Effector CD8-positive, alpha-beta T cell (primary cell): ENCODE measurements around the gene MRPL4.
A peak's percentile ranks its signal among the peaks of the same experiment; 100 is the strongest.

Experiments used
- DNase-seq: peaks from one replicate; lab custom pipeline; 2025; lab: John Stamatoyannopoulos, UW
- total RNA-seq, 4 experiments: gene quantifications; one replicate each; lab custom pipeline; 2026; lab: John Stamatoyannopoulos, UW

MRPL4 gene
- total RNA-seq: 16.7 to 36.8 (median 24.4) reads per million in 4 experiments

DNA sequence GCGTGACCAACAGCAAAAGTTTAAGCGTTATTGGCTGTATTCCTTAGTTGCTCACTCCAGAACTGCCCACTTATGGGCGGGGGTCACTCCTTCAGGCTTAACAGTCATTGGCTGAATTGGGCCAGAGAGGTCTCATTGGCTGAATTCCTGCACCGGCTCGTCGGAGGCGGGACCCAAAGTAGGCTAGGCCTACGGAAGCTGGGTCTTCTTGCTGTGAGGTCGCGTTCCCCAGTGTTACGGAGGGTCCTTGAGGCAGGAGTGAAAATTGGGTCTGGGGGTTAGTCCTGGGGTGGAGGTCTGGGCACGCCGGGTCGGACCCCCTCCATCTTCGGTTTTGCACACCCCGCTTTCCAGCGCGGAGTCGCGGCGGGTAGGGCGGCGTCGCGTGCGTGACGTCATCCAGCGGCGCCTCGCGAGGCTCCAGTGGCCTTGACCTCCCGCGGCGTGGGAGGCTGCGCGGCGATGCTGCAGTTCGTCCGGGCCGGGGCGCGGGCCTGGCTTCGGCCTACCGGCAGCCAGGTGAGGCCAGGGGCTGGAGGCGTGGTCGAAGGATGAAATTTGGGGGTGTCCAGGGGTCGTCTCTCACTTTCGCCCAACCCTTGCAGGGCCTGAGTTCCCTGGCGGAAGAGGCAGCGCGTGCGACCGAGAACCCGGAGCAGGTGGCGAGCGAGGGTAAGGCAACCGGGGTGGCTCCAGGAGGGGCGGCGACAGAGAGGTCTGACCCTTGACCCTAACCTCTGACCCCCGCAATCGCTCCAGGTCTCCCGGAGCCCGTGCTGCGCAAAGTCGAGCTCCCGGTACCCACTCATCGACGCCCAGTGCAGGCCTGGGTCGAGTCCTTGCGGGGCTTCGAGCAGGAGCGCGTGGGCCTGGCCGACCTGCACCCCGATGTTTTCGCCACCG is at the start of gene MRPL4:
TSS of gene MRPL4 (plus strand) at position 423 of the 903 bp plus-strand sequence. CDS start at position 463, 40 bp downstream.
- peak; percentile 92 for DNase-seq

DNA sequence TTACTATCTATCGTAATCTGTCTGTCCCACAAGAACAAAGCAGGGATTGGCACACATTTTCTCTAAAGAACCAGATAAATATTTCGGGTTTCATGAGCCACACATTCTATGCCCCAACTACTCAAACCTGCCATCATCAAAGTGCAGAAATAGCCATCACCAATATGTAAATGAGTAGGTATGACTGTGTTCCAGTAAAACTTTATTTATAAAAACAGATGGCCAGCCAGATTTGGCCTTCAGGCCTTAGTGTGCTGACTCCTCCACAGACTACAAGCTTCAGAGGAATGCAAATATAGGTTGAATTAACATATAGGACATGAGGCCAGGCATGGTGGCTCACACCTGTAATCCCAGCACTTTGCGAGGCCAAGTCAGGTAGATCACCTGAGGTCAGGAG is 48.3 kb upstream of the MRPL4 start:
- no peak for DNase-seq

DNA sequence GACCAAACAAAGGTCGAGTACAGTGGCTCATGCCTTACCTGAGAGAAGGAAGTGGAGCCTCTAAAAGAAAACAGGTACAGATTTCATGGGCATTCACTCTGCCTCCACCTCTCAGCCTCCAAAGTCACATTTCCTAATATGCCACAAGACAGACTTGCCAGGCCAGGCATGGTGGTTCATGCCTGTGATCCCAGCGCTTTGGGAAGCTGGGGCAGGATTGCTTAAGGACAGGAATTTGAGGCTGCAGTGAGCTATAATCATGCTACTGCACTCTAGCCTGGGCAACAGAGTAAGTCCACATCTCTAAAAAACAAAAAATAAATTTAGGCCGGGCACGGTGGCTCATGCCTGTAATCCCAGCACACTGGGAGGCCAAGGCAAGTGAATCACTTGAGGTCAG is 46.4 kb upstream of the MRPL4 start:
- no peak for DNase-seq

DNA sequence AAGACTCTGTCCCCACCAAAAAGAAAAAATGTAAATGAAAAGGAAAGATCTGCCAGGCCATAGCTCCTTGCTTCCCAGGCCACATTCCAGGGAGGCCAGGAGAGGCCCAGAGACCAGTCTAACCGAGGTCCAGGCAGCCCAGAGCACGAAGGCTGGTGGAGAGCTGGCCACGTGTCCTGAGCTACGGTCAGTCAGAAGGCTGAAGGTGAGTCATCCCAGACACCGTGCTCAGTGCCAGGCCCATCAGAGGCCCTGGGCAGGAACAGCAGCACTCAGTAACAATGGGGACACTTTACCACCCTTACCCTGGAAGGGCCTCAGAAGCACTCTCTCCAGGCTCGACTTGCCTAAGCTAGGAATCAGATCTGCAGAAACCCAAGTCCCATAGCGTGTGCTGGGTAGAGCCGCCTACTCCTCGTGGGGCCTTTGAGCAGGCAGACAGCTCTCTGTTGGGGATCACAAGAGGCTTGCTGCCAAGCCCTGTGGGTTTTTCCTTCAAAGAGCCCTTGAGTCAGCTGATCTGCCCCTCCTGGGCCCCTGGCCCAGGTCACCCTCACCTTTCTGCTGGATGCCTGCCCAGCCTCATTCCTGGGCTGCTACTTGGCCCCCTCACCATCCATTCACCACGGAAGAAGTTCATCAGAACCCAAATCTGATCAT is 45.7 kb upstream of the MRPL4 start:
- no peak for DNase-seq

DNA sequence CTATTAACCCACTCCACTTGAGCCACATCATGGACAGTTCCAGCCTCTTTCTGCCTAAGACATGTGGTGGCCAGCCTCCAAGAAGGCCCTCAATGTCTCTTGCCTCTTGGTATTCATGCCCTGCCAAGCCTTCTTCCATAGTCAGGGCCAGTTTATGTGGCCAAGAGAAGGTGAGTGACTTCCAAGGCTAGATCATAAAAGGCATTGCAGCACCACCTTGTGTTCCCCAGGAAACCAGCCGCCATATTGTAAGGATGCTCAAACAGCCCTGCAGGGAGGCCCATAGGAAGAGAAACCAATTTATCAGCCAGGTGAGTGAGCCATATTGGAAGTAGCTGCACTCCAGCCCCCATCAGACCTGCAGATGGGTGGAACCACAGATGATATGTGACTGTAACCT is 45.0 kb upstream of the MRPL4 start:
- no peak for DNase-seq

DNA sequence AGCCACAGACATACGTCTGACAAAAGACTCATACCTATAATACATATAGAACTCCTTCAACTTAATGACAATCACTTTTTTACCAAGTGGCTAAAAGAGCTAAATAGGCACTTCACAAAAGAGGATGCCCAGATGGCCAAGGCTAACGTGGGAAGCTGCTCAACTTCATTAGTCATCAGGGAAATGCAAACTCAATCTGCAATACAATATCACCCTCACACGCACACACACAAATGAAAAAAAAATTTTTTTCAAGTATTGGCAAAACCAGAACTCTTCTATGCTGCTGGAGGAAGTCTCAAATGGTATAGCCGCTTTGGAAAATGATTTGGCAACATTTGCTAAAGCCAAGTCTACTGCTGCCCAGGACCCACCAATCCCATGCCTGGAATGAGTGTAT is 42.7 kb upstream of the MRPL4 start:
- DNase-seq: no peak

DNA sequence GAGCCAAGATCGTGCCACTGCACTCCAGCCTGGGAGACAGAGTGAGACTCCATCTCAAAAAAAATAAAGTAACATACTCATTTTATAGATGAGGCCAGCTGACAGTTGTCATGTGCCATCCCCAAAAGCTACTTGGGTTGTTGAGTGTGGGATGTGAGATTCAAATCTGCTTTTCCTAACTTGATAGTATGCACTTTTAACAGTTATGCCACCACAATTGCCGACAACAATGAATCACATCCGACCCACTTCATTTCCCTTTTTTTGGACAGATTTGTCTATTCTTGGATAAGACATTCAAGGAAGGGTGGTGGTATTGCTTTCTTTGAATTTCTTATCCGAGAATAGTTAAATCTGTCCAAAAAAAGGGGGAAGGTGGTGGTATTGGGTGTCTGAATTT is 41.0 kb upstream of the MRPL4 start:
- DNase-seq: no peak

DNA sequence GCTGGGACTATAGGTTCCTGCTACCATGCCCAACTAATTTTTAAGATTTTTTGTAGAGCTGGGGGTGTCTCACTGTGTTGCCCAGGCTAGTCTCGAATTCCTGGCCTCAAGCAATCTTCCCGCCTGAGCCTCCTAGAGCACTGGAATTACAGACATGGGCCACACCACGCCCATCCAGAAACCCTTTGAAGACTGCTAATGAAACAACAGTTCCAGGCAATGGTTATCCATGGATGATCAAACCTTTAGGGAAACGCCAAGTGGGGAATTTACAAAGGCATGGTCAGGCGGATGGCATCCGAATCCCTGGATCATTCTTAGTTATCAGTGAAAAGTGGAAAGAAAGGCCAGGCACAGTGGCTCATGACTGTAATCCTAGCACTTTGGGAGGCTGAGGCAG is 40.3 kb upstream of the MRPL4 start:
- no peak for DNase-seq

DNA sequence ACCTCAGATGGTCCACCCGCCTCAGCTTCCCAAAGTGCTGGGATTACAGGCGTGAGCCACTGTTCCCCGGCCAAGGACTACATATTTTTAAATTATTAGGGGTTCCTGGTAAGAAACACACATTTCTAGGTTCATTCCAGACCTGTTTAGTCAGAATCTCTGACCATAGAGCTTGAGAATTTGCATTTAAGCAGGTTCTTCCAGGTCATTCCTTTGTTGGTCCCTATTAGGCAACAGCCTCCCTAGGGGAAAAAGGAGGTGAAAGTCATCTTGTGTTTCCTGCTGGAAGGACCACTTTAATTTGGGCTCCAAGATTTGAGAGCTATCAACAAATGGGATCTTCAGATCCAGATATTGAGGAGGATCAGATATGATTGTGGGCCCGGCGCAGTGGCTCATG is 37.2 kb upstream of the MRPL4 start:
- no peak for DNase-seq

DNA sequence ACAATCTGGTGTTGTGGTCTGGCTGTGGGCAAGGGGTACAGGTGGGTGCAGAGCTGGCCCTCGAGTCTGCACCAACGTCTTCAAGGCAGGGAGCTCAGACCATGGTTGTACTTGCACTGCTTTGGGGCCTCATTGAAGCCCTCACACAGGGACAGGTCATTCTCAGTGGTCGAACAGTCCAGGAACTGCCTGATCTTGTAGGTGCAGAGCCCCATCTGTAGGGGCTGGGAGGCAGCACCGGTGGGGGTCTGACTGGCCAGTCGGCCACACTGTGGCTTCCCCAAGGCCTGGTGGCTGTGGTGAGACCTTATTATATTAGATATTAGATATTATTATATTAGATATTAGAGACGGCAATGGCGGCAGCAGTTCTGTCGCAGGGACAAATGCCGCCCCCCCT is 34.9 kb upstream of the MRPL4 start:
- no peak for DNase-seq

DNA sequence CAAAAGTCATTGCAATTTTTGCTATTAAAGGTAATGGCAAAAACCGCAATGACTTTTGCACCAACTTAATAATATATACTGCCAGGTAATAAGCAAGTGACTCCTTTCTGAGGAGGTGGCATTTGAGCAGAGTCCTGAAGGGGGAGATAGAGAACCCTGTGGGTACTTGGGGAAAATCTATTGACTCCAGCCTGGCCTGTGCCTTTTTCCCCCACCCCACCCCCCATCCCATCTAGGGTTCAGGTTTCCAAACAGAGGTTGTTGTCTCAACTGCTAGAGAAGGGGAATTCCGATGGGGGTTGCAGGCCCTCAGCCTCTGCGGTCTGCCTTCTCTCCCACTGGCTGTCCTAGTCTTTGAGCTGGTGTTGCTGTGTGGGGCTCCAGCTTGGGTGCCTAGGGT is 32.3 kb upstream of the MRPL4 start:
- no peak for DNase-seq

DNA sequence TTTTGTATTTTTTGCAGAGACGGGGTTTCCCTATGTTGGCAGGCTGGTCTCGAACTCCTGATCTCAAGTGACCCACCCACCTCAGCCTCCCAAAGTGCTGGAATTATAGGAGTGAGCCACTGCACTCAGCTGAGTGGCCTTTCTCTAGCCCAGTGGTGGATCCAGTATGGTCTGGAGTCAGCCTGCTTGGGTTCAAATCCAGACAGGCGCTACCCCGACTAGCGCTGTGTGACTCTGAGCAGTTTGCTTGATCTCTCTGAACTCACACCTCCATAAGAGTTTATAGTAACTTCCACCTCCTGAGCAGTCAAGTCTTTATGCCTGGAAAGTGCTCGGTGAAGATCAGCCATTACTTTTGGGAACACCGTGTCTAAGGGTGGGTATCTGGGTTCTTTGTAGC is 31.3 kb upstream of the MRPL4 start:
- no peak for DNase-seq

DNA sequence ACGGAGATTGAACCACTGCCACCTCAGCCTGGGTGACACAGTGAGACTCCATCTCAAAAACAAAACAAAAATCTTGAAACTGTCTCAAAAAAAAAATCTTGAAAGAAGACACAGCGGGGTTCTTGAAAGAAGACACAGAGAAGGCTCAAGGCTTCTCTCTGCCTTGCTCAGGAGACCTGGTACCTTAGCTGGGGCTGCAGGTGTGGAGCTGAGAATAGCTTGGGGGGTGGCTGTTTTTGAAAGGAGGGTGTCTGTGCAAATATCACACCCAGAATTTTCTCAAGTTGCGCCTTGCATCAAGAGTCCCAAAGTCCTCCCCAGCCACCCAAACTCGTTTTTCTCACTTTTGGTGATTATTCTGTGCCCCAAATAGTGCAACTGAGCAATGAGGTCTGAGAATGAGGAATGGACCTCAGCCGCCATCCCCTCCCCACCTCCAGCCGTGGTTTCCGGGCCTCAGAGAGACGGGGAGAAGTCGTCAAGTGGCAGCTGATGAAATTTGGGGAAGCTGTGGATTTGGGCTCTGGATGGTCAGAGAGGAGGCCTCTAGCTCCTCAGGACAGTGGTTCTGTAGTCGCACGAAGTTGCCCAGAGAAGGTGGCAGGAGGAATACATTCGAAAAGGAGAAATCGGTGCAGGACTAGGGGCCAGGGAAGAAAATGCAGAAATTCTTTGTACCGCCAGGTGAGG is 29.7 kb upstream of the MRPL4 start:
- no peak for DNase-seq

DNA sequence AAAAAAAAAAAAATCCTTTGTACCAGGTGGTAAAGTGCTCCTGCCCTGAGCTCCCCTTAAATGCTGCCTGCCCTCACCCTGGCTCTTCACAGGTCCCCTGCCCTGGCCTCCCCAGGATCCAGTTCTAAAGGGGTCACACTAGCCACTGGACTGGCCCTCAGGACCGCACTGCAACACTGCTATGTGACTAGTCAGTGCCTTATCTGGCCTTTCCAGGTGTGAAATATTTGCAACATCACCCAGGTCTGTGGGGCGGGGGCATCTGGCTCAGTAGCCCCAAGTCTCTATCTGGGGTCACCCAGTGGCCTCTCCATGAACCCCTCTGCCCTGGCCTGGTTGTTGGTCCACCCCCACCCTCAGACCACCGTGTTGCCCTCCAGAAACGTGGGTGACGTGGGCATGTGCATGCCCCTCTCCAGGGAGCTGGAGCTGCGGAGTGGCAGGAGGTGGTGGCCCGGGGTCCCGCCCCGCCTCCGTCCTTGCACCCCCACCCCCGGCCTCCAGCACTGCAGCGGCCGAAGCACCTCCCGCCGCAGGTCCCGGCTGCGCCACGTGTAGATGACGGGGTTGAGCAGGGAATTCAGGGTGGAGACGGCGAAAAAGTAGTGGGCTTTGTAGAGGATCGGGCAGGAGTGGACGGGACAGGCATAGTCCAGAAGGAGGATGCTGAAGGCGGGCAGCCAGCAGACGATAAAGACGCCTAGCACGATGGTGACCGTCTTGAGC is 28.4 kb upstream of the MRPL4 start:
- DNase-seq: no peak

DNA sequence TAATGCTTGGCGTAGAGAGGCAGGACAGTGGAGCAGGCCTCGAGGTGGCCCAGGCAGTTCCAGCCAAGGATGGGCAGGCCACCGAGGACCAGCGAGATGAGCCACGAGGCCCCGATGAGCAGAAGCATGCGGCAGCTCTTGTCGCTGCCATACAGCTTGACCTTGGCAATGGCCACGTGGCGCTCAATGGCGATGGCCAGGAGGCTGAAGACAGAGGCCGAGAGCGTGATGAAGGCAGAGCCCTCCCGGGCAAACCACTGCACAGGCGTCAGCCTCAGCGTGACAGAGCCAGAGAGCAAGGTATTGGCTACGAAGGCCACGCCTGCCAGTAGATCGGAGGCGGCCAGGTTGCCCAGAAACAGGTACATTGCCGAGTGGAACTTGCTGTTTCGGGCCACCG is 27.7 kb upstream of the MRPL4 start:
- no peak for DNase-seq

DNA sequence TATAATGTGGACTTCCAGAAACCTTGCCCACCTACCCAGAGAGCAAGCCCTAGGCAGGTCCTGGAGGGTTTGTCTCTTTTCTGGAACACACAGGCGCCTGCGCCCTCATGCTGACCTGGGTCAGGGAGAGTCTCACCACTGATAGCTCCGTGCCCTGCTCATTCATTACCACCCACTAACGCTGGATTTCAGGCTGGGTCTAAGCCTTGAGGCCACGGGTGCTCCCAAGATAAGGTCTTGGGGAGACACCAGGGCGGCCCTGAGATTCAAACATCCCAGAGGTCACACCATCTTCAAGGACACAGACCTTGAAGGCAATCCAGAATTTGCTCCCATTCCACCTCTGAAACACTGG is 26.0 kb upstream of the MRPL4 start:
- DNase-seq: no peak

DNA sequence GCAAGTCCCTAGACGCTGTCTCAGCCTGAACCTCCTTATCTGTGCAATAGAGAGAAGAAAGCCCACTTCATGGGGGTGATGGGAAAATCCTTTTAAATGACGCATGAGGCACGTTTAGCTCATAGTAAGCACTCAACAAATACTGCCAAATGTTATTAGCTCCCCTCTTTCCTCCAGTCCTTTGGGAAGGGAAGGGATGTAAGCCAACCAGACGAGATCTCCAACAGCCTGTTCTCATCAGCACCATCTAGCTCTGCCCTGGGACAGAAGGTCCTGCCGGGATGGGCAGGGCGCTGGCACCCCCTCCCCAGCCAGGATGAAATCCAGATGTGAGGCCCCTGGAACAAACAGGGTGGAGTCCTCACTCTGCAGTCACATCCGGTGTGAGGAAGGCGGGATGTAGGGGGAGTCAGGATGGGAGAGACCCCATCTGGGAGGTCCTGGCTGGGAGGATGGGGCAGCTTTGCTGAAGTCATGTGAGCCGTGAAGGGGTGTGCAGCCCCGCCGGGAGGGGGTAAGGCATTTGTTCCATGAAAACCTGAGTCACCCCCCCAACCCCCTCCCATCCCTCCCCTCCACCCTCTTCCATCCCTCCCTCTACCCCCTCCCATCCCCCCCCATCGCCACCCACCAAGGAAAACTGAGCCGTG is 25.5 kb upstream of the MRPL4 start:
- no peak for DNase-seq

DNA sequence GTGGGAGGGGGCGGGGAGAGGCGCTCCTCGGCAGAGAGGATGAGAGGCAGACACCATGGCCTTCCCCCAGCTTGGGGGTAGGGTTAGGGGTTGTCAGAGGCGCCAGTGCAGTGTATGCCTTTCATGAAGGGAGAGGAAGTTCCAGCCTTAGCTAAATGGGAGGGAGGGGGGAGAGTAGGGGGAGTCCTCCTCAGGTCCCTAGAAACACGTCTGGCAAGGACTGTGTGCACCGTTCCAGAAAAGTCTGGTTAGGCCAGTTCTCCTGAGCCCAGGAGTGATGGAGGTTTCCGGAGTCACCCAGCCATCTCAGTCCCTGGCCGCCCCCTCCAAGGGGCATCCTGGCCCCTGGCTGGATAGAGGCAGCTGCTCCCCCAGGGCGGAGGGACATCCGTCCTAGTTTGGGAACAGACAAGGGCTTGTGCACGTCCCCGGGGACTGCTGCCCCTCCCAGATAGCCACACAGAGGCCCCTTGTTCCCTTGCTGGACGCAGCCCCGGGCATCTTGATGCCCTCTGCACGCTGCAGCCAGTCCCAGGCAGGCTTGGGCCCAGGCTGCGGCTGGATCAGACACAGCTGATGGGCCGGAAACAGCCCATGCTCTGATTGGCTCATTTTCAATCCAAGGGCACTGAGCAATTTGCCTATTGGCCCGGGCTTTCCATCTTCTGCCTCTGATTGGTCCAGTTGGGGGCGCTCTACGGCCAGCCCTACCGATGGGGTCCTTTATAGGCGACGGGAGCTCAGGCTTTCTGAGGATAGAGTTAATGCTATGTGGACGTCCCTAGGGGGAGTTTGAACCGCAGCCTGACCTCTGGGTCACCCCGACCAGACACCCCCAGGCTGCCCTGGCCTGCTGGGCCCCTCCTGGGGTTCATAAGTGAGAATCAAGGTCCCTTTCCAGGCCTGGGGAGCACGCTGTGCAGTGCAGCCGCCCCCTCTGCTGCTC is 24.7 kb upstream of the MRPL4 start:
- DNase-seq: no peak

DNA sequence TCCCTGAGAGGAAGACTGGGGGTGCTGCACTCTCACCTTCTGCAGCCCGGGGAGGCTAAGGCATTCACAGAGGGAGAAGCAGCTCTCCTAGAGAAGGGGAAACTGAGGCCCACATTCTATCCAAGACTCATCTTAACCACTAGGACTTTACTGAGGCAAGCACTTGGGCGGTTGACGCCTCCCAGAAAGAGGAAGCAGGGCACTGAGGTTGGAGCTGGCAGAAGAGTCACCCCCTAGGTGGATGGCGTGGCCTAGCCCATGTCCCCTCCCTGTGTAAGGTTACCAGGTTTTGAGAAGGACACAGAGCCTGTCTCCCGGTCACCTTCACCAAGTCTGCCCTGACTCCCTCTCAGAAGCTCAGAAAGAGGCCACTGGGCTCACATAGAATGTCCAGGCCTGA is 23.6 kb upstream of the MRPL4 start:
- no peak for DNase-seq

DNA sequence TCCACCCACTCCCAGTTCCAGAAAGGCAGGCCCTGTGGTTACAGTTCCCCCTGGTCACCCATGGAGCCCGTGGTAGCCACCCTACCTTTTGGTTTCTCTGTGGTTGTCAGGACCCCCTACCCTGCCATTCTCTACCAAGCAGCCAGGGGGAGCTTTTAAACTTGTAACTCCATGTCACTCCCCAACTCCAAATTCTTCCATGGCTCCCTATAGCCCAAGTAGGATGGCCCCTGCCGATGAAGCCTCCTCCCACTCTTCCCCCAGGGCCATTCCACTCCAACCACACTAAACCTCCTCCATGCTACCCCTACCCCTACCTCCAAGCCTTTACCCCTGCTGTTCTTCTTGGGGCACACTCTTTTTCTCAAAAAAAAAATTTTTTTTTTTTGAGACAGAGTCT is 23.1 kb upstream of the MRPL4 start:
- peak; percentile 15 for DNase-seq
